NCI-H1694 treated with DMSO at 0.1 percent for 48 hours (cell line): Measurements from ENCODE around the gene RNF214.

ENCODE experiments used
- DNase-seq: peaks from one replicate; lab custom pipeline; 2025; lab: John Stamatoyannopoulos, UW

The RNF214 gene

DNA sequence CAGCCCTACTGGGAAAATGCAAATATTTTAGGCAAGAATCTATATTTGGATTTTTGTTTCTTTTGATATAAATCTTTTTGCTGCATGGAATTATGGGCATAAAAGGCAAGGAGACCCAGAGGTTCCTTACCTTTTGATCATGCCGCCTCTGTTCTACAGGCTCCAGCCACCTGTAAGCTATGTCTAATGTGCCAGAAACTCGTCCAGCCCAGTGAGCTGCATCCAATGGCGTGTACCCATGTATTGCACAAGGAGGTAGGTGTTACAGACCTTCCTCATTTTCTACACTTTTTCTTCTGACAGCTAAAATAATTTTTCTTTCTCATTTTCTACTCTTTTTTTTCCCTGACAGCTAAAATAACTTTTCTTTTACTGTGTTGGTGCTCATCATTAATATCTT lies 50.5 kb downstream of the RNF214 start:
- no peak for DNase-seq

DNA sequence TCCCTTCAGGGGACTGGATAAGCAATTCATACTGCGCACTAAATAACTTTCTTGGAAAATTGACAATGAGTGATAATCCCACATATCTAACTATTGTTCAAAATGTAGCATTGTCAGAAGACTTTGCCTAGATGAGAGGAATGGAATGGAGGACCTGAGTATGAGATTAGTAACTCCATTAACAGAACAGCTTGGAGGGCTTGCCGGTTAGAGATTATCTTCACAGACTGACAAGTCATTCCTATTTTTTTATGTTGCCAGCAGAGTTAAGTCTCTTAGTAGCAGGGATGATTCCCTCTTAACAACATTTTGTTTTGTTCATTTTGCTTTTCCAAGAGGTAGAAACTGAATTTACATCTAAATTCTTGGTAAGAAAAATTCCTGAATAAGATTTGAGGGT lies 51.6 kb downstream of the RNF214 start:
- no peak for DNase-seq

DNA sequence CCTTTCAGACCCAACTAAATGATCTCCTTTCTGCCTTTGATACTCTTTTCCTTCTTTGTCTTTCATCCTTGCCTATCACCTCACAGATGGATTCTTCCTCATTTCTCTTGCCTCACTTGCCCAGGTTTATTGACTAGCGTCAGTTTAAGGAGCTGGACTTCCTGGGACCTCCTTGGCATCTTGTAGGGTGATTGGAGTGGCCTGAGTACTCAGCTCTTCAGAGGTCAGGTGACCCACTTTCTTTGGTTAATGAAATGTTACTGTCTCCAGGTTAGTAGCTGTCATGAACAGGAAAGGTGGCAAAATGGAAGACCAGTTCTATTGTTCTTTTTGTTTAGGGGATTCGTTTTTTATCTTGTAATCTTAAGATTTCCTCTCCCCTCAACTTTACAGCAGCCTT lies 54.1 kb downstream of the RNF214 start:
- no peak for DNase-seq

DNA sequence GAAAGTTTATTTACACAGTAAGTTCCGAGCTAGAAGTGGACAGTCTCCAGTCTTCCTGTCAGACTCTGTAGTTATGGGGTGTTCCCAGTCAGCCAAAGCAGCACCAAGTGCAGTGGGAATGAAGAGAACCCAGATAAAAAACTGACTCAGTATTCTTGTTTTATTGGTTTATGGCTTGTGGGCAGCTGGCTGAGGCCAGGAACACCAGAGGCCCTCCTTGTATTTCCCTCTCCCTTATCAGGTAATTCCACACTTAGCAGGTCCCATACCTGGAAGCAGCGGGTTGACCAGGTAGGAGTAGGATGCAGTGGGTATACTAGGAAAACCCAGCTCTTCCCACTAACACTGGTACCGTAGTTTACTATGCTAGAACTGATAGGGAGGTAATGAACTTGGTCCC lies 55.2 kb downstream of the RNF214 start:
- DNase-seq, result no peak

DNA sequence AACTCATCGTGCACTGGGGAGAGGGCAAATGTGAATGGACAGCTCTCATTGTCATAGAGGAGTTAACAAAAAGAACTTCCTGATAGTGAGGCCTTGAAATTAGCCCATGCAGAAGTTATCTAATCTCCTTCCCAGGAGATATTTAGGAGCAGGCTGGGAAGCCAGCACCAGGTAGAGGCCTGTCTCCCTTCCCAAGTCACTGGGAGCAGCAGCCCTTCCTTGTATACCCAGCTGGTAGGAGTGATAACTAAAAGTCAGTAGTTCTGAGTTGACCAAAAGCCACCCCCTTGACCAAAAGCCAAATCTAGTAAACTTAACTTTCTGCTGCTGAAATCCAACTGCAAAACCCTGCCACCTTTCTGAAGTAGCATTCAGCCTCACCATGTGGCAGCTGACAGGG lies 57.3 kb downstream of the RNF214 start:
- DNase-seq, result no peak

DNA sequence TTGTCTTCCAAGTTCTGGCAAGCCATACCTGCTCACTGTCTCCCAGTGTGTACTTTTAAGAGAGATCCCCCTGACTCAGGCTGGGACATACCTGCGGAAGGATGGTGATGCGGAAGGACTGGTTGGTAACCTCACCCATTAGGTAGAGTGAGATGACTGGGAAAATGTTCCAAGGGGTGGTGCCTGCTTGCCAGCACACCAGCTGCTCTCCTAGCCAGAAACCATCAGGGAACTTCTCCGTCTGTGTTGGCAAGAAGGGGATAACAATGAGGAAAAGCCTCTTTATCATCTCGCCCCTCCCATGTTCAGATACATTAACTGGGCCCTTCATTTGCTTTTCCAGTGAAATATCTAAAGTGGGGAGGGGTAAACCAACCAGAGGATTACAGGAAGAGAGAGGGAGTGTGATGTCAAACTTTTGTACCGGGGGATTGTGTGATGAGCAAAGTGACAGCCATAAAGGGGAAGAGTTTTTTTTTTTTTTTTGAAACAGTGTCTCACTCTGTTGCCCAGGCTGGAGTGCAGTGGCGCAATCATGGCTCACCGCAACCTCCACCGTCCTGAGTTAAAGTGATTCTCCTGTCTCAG lies 58.4 kb downstream of the RNF214 start, which contains the start of gene BACE1-AS:
Gene BACE1-AS, plus strand, starts transcription at position 538 of the 588 bp plus-strand sequence.
- no peak for DNase-seq

DNA sequence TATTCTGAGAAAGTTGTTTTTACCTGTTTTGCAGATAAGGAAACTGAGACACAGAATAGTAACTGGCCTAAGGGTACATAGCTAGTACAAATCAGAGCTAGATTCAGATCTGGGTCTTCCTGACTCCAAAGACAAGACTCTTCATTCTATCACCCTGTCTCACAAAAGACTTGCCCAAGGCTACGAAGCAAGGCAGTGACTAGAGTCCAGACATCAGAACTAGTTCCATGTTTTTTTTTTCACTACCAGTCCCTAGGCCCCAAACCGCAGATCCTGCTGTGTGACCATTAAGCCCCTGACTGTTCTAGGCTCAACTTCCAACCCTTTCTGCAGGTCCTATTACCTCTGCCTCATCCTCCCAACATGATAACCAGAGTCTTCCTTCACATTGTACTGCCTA lies 60.1 kb downstream of the RNF214 start:
- DNase-seq, result no peak

DNA sequence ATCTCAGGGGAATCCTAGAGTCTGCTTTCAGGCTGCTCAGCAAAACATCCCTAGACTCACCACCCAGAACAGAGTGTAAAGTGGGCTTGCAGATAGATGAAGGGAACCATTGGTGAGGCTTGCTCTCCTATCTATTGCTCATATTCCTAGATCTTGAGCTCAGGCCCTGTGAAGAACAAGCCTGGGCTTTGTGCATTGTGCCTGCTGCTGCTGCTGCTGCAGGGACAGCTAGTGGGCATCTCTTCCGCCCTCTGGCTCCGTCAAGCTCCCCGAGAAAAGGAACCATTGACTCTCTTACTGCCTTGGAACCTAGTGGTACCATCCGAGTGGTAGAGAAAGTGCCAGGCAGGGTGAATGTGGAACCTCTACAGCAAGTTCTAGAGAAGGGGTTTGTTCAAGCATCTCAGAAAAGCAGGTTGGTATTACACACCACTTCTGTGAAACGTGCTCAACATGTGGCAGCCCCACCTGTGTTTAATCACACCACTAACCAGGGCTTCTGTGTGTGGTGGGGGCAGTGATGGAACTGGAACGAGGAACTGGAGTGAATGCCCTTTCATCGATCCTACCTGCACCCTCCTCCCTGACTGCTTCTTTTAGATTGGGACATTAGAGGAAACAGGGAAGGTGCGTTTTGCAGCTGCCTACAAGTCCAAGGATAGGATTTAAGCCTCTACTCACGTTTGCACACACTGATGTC lies 63.1 kb downstream of the RNF214 start:
- DNase-seq, result no peak

DNA sequence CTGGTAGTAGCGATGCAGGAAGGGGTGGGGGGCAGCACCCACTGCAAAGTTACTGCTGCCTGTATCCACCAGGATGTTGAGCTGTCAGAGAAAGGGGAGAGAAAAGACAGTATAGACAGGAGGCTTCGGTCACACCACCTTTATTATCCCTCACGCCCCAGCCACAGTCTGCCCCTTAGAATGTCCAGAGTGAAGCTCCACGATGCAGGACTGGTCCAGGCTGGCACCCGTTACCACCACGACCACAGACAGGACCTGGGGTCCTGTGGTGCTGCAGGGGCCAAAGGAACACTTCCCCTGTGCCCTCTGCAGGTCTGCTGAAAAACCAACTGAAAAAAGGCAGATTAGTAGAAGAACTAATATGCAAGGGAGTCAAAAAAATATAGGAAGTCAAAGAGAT lies 64.4 kb downstream of the RNF214 start:
- no peak for DNase-seq

DNA sequence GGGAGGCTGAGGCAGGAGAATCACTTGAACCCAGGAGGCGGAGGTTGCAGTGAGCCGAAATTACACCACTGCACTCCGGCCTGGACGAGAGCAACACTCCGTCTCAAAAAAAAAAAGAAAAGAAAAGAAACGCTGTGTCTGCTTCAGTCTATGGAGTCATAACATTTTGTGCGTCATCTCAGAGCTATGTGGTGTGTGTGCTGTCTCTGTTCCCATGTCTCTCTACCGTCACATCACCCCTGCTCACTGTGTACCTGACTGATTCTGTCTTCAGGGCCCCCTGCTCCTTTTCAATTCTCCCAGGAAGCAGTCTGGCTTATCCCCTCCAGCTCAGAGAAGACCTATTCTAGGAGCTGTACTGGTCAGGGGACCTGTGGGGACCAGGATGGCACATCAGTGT lies 65.7 kb downstream of the RNF214 start:
- no peak for DNase-seq

DNA sequence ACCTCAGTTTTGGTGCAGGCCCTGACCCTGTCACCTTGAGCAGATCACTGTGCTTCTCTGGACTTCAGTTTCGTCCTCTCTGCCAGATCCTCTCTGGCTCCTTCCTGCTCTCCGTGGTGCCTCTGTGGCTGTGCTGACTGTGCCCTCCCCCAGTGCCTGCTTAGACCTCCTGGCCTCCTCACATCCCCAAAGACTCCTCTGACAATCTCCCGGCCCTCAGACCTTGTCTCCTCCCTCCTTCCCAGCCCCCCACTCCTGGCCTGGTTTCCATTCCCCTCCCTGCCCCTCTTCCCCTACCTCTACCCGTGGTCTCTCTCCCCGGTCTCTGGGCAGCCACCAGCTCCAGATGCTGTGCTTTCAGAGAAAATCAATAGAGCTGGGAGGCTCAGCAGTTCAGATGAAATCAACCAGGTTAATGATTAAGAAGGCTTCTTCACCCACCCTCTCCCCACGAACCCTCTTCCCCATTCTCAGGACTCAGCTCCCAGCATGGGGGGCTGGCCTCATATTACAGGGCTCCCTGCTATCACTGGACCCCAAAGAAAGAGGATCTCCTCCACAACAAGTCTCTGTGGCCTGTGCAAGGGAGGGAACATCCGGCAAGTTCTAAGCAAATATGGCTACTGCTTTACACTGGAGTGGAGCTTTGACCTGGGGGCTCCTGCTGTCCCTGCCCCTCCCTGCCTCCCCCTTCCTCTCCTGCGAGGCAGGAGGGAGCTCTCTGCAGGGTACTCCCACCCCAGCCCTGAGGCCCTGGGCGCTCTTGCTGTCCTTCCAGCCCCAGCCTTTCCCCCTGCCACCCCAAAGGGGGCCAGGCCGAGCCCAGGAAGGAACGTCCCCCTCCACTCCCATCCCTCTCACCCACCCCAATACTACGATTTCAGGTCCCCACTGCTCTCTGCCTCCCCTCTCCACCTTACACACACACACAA lies 67.1 kb downstream of the RNF214 start:
- DNase-seq, result no peak

DNA sequence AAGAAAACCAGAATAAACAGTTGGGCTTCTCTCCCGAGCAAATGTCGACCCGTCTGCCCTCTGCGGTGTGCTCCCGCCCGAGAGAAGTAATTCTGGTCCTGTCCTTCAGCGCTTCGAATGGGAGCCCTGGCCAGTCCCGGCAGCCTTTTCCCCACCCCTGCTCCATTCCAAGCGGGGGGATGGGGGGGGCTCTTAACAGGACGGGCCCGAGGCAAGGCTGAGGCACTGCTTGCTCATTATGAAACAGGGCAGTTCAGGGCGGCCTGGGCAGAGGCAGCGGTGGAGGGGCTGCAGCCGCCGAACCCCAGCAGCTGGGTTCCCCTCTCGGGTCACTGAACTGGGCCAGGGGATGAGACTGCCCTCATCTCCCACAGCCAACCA lies 67.8 kb downstream of the RNF214 start:
- no peak for DNase-seq

DNA sequence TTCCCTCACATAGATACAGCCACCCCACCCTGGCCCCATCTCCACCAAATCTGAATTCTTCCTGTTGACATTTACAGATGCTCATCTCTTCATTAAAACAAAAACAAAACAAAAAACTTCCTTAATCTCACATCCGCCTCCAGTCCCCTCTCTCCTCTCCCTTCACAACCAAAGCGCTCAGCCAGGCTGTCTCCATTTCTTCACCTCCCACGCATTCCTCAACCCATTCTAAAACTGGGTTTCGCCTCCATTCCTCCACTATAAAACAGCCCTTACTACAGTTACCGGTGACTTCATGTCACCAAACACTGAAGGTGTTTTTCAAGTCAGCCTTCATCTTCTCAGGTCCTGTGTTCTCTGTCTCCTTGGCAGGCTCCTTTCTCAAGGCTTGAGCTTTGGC lies 68.3 kb downstream of the RNF214 start:
- no peak for DNase-seq

DNA sequence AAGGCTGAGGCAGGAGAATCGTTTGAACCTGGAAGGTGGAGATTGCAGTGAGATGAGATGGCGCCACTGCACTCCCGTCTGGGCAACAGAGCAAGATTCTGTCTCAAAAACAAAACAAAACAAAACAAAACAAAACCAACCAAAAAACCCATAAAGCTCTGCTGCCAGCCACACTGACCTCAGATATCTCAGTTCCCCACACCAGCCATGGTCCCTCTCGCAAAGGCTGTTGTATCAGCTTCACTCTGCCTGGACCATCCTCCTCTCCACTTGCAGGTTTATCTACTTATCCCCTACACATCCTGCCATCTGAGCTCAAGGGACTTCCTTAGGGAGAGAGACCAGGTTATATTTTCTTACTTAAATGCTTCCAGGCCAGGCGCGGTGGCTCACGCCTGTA lies 69.8 kb downstream of the RNF214 start:
- no peak for DNase-seq

DNA sequence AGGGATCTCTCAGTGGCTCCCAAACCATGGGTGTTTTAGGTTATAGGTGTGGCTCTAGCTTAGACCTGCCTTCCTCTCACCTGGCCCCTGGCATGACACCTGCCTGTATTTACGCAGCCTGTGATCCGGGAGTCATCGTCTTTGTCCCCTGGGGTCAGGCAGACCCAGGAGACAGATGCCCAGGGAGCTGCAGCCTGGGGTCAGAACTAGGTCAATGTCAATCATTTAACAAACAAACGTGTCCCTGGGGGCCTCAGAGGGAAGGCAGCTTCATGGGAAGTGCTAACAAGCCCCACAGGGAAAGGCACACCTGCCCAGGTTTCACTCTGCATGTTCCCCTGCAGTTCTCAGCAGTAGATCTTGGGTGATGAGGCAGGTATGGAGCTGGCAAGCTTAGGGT lies 70.6 kb downstream of the RNF214 start:
- no peak for DNase-seq

DNA sequence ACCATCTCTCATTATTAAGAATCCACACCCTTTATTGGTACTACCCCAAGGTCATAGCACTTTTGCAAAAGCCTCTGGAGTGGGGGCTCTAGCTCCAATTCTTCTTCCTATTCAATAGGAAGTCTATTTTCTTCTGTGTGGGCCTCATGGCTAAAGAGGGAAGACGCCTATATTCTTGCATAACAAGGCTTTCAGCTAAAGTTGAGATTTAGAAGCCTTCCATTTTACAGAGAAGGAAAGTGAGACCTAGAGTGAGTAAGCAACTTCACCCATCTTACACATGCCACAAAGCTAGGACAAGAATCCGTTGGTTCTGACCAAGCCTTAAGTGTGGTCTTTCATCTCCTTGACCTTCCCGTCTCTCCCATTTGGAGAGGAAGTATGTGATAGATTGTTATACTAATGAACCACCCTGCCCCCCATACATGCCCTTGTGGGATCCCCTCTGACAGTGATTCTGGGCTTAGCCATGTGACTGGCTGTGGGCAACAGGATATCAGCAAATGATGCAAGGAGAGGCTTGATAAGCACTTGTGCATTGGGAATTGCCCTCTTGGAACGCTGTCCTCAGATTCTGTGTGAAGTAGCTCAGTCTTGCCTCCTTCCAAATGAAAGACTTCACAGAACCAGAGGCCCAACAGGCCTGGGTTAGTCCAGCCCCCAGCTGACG lies 71.3 kb downstream of the RNF214 start:
- no peak for DNase-seq

DNA sequence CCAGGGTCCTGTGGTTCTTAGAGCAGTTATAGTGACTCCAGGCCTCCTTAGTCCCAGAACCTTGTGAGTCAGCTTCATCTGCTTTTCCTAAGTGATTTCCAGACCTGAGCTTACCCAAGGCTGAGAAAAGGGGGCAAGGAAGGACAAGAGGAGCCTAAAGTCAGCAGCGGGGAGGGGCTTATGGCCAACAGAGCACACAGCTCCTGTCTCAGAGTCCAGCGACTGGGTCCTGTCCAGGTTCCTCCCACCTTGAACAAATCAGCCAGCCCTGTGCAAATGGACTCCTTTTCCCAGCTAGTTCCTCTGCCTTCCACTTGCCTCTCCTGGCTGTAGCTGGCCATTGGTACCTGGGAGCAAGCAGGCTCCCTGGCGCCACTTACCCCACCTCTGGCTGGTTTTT lies 72.7 kb downstream of the RNF214 start:
- DNase-seq, result no peak

DNA sequence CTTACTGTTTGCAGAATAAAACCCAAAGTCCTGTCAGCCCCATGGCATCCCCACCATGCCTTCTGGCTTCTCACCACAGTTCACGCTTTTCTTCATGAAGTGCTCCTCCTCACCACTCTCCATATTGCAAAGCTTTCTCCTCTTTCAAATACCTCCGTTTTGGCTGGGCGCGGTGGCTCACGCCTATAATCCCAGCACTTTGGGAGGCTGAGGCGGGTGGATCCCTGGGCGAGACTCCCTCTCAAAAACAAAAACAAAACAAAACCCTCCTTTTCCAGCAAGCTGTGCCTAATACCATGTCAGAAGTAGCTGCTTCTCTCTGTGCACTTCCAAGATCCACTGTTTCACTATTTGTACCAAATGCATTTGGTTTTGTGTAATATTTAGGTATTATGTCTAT lies 76.8 kb downstream of the RNF214 start:
- no peak for DNase-seq

DNA sequence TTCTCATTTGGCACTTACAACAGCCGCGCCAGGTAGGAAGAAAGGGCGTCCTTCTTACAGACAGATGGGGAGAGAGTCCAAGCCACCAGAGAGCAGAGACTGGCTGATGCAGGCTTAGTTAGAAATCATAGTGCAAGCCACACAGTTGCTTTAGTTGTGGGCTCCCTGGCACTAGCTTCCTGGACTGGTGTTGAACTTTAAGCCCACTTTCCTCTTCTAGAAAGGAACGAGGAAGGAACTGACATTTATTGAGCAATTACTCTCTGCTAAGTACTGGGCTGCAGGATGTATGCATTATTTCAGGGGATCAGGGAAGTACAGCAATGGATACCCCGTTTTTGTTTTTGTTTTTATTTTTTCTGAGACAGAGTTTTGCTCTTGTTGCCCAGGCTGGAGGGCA lies 80.6 kb downstream of the RNF214 start:
- no peak for DNase-seq

DNA sequence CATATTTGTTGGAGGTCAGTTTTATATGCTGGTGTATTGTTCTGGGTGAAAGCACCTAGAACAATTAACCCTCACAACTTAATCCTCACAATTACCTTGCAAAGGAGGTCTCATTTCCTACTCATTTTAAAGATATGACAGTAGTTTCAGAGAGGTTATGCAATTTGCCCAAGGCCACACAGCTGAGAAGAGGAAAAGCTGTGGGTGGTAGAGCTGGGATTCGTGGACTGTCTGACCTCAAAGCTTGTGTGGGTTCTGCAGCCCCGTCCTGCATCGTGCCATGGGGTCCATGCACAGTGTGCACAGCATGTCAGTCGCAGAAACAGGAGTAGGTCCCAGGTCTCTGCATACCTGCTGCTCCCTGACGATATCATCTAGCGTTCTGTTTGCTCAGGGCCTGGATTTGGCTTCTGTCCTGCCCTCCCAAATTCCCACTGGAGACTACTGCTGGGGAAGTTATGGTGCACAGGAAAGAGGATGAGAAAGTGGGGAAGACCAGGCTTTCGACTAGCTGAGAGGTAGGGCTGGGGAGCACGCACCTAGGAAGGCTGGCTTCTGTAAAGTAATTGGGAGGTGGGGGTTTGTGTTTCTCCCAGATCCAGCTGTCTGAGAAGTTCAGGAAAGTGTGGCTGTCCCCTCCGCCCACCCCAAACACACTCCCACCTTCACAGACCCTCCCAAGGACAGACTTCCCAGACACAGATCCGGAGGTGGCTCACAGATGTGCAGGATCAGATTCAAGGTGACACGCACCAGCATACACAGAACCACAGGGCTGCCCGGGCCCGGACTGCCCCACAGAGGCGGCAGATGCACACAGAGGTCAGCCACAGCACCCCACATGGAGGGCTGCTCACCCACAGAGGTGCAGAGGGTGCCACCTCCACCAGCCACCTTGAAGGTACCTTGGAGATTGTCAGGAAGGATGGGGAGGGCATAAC lies 81.6 kb downstream of the RNF214 start:
- DNase-seq, result no peak

DNA sequence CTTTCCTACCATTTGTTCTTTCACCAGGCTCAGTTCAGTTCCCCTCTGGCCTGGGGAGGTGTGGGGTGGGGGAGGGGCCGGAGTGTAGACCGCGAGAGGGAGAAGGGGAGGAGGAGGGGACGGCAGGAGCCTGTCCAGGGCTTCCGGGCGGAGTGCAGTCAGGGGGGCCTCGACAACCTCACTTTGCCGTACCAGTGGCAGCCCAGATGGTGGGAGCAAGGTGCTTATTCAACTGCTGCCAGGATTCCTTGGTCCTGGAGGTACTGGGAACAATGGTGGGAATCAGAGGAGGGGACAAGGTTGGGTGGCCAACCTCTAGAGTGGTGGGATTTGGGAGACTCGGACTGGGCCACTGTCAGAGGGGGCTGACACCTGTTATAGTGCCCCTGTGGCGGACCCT lies 82.4 kb downstream of the RNF214 start:
- DNase-seq, result no peak
